GM12873 (cell line): ENCODE measurements around the gene ZNF584.

Experiments used
- CTCF ChIP-seq: IDR thresholded peaks from 2 replicates; pipeline ENCODE4 v1.5.1; 2012; ENCODE audit warnings: low read depth, mild to moderate bottlenecking, moderate library complexity, low read length, control low read depth; ENCODE audit not compliant: insufficient read depth; ENCODE audit errors: missing control alignments

The ZNF584 gene

GRCh38 chr19:58388175-58388526 lies 20.3 kb upstream of the ZNF584 start:
- no peak for TF ChIP-seq CTCF

DNA sequence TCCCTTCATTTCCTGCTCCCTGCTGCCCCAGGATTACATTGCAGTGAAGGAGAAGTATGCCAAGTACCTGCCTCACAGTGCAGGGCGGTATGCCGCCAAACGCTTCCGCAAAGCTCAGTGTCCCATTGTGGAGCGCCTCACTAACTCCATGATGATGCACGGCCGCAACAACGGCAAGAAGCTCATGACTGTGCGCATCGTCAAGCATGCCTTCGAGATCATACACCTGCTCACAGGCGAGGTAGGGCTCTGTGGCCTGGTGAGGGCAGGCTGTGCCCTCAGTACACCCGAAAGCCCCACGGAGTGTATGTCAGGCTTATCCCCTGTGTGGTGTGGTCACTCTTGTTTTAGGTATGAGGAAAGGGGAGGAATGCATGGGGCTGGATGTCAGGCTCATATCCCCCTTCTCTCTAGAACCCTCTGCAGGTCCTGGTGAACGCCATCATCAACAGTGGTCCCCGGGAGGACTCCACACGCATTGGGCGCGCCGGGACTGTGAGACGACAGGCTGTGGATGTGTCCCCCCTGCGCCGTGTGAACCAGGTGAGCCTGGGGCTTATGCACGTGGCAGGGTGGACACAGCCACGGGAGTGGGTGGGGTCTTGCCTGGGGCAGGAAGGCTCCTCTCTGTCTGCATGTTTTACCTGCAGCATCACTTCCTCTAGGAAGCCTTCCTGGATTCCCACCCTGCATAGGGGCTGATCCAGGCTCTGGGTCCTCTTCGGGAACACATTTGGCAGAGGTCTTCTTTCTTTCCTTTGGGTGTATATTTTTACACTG lies 15.3 kb upstream of the ZNF584 start:
- no peak for TF ChIP-seq CTCF

DNA sequence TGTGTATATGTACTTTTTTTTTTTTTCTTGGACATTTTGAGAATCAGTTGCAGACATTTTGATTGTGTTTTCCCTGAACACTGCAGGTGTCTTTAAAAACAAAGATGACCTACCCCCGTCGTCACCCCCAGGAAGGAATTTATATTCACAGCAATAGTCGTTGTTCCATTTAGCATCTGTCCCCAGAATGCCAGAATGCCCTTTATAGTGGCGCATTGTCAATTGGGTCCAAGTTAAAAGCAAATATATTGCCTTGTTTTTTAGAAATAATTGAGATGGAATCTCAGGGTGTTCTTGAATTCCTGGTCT lies 14.8 kb upstream of the ZNF584 start:
- no peak for TF ChIP-seq CTCF

DNA sequence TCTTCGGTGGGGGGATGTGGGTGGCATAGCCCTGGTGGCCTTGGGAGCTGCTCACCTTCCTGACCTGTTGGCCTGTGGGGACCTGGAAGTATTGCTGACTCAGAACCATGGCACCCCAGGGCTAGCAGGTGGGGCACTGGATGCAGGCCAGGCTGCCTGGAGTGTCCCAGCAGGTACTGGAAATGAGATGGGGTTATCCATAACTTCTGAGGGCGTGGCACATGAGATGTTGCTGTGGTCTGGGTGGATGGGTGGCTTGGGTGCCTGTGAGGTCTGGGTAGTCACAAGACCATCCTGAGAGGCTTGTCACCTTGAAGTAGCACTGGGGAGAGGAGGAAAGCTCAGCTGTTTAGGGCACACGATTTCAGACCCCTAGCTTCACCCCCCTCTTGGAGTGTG lies 13.6 kb upstream of the ZNF584 start:
- no peak for TF ChIP-seq CTCF

GRCh38 chr19:58395220-58395978 lies 13.1 kb upstream of the ZNF584 start, which contains the start of gene RNF225:
Gene RNF225 (plus strand): TSS chr19:58395656. CDS start chr19:58396090, 434 bp downstream.
- no peak for TF ChIP-seq CTCF

- no peak for TF ChIP-seq CTCF
Observed at GRCh38 chr19:58395979-58396627, 12.3 kb upstream of the ZNF584 start.
